ENCODE measurements around the gene TXN2. TPM values are rescaled to one million over a fixed set of nuclear protein-coding genes. Genes with fewer than 3 reads are reported as not detected.

Gene TXN2
- total RNA-seq, 1 experiment from 2014 or later = 99.4 TPM

DNA sequence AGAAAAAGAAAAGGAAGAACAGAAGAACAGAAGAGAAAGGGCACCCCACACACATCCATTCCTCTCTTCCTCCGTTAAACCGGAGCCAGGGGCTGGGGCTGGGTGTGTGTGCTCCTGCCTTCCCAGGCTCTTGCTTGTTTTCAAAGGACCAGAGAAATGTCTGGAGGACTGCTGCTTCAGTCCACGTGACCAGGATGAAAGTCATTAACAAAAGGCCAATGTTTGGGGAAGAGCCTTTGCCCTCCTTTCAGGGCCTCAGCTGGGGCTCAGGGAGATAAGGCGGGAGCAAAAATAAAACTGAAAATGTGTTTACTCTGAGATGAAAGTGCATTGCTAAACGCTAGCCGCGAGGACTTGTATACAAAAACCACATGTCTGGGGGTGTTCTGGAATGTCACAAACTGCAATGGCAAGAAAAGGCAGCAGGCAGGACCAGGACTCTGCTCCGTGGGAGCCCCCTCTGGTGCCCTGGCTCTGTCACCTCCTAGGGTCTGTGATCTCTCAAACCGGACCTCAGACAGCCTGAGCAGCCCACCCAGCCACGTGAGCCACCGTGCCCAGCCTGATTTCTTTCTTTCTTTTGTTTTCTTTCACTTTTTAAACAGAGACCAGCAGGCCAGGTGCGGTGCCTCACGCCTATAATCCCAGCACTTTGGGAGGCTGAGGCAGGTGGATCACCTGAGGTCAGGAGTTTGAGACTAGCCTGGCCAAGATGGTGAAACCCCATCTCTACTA lies 62.1 kb downstream of the TXN2 start:
- no peak for DNase-seq (ENCODE audit: low spot score)

DNA sequence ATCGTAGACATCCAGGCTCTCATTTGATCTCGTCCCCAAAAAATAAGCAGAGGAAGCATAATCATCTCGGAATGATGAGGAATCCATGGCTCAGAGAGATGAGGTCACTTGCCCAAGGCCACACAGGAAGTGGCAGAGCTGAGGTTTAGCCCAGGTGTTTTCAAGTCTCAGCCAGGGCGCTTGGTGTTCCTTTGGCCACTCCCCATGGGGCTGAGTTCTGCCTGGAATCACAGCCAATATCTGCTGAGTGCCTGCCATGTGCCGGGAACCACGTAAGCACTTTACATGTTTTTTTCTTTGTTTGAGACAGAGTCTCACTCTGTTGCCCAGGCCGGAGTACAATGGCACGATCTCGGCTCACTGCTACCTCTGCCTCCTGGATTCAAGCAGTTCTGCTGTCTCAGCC lies 64.2 kb downstream of the TXN2 start:
- DNase-seq (ENCODE audit: low spot score) = no peak
- in situ Hi-C loops (cut with HindIII; ENCODE audit: low sequenced_read_pairs) = no loop called here

More for the DNA sequence above, 62.1 kb downstream of the TXN2 start:
- in situ Hi-C loops (cut with HindIII; ENCODE audit: low sequenced_read_pairs) = no loop called here

Other genes starting within 250 kb of the TXN2 start
- 22.8 and 33.5 TPM in 2 replicates for gene APOL2, start 242.1 kb downstream of the TXN2 start, total RNA-seq (2014; rRNA removed; shearing (Covaris generic))
- not detected in 2 replicates for gene APOL1, start 228.5 kb downstream of the TXN2 start, total RNA-seq (2014; rRNA removed; shearing (Covaris generic))
- 153 and 185 TPM in 2 replicates for gene MYH9, start 93.7 kb downstream of the TXN2 start, total RNA-seq (2014; rRNA removed; shearing (Covaris generic))
- gene FOXRED2, start 25.4 kb upstream of the TXN2 start, total RNA-seq (2014; rRNA removed; shearing (Covaris generic)) = 19.3 and 24.9 TPM in 2 replicates
- 455 and 581 TPM in 2 replicates for gene EIF3D, start 47.5 kb upstream of the TXN2 start, total RNA-seq (2014; rRNA removed; shearing (Covaris generic))
- gene CACNG2, start 222.1 kb upstream of the TXN2 start, total RNA-seq (2014; rRNA removed; shearing (Covaris generic)) = not detected in 2 replicates